Caki2 (cell line): ENCODE results near the gene MRC1. TPM values are rescaled to one million over a fixed set of nuclear protein-coding genes. Genes with fewer than 3 reads are reported as not detected.

Source experiments
- DNase-seq: peaks from one replicate; pipeline ENCODE4 v3.0.0-alpha.2; 2015; ENCODE audit warnings: low read depth
- in situ Hi-C: cut with HindIII; loops from 2 replicates; pipeline ENCODE4 v1.10.0; 2016; ENCODE audit warnings: low sequenced_read_pairs, low pct_unique_long_range_greater_than_20kb, mixed read lengths
- total RNA-seq: library from RNA; depleted of rRNA; stranded (reverse); fragments of >200 nt; shearing (Covaris generic); gene quantifications from 2 replicates; pipeline ENCODE4 v1.2.3, GENCODE V29; 2014; ENCODE audit warnings: low replicate concordance

MRC1 gene
- total RNA-seq, 1 experiment from 2014 or later, result not detected

- in situ Hi-C loops, result no loop called here
- no peak for DNase-seq
Observed at GRCh38 chr10:17833656-17834055, 24.5 kb downstream of the MRC1 start.

DNA sequence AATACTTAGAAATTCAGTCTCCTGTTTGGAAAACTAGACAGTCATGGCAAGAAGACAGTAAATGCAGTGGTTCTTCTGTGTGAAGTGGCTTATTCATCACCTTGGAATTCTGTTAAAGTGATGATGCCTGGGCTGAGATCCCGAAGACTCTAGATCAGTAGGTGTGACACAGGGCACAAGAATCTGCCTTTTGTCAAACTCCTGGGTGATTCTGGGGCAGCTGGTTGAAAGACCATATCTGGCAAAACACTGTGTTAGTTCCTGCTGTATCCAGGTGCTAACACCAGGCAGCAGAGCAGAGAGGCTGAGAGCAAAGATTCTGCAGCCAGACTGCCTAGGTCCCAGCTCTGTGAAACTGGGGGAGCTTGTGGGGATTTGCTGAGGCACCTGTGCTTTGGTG, 26.5 kb downstream of the MRC1 start:
- in situ Hi-C loops, result no loop called here
- peak; percentile 74 for DNase-seq

GRCh38 chr10:17836942-17837341, 27.8 kb downstream of the MRC1 start:
- DNase-seq, result no peak
- in situ Hi-C loops, result no loop called here

DNA sequence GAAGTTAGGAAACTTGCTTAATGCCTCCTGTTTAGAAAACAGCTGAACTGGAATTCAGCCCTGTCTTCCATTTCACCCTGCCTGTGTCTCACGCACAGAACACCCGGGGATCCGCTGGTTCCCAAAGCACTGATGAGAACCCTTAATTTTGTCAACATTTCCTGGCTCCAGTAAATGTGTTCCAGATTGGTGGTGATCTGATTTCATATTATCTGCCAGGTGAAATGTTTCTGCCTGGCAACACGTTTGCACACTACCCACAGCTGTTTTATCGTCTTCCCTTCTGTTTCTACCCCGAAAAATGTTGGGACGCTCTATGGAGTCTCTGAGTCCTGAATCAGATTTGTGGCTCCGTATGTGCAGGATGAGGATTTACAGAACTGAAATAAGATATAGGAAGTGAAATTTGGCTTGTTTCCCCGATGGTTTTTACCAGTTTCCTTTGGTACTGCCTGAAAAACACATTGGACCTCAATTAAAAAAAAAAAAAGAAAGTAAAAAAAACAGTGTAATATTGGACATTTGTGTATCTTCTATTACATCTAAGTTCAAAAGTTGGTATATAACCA, 29.0 kb downstream of the MRC1 start:
- in situ Hi-C loops, result no loop called here

GRCh38 chr10:17841050-17841449, 31.9 kb downstream of the MRC1 start:
- in situ Hi-C loops, result no loop called here
- DNase-seq, result no peak

More for the DNA sequence above, 29.0 kb downstream of the MRC1 start:
- DNase-seq, result no peak

DNA sequence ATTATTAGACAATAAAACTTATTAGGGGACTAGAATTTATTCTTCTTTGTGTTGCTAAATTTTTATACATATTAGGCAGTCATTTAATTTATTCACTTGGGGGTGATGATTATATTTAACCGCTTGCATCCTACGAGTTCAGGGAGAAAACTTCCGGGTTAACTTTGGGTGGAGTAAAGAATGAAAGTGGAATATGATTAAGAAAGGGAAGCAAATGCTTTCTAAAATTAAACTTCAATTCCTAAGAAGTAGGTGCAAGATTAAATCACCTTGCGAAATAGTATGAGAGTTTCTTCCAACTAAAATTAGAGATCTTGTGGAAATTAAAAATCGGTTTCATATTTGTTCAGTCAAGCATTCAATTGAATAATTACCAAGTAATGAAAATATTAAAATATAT, 33.5 kb downstream of the MRC1 start:
- DNase-seq, result no peak
- in situ Hi-C loops, result no loop called here

GRCh38 chr10:17847585-17848296, 38.6 kb downstream of the MRC1 start:
- DNase-seq, result peak; percentile 27
- in situ Hi-C loops, result no loop called here

- no peak for DNase-seq
- in situ Hi-C loops, result no loop called here
Observed at GRCh38 chr10:17848646-17849045, 39.5 kb downstream of the MRC1 start.

DNA sequence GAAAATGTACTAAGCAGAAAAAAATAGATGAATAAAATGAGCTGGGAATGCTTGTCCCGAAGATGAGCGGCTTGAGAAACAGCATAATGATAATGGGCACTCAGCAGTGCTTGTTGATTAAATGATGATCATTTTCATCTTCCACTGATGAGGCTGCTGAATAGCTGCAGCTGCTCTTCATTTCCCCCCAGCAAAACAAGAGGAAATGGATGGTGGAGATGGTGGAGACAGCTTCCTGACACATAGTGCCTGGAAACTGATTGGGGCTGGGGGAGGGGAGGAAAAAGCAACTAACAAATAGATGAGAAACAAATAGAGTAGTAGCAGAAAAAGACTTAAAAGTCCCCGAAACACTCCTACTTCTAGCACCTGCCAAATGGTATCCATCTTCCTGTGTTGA, 41.4 kb downstream of the MRC1 start:
- no peak for DNase-seq
- in situ Hi-C loops, result no loop called here

DNA sequence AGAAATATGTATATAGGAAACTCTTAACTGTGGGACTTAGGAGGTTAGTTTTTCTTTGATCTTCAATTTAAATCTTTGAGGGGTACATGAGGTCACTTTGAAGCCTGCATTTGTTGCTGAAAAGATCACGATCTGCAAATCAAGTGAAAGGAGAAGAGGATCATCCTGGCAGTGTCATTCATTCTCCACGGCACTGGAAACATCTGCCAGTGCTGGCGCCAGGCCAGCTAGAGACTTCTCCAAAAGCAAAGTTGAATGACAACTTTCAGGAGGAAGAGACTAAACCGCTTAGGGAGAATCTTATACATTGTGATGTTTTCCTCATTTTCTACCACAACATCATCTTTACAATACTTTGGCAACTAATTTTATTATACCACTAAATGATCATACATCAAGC, 42.5 kb downstream of the MRC1 start:
- in situ Hi-C loops, result no loop called here
- DNase-seq, result no peak

DNA sequence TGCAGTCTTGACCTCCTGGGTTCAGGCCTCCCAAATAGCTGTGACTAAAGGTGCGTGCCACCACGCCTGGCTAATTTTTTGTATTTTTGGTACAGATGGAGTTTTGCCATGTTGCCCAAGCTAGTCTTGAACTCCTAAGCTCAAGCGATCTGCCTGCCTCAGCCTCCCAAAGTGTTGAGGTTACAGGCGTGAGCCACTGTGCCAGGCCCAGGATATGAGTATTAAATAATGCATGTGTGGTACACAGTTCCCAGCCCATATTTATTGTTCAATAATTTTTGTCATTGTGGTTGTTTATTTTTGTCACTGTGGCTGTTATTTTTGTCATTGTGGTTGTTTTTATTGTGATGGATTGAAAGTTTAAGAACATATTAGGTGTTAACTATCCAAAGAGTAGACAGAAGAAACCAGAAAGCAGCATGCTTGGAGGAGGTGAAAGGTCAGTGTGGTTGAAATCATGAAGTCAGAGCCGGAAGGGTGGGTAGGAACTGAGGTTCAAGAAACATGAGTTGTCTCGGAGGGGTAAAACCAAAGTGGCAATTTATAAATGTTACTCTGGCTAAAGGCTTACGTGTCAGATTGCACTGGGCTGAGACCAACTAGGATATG, 45.0 kb downstream of the MRC1 start:
- DNase-seq, result no peak
- in situ Hi-C loops, result no loop called here

GRCh38 chr10:17857040-17857439, 47.9 kb downstream of the MRC1 start:
- in situ Hi-C loops, result no loop called here
- DNase-seq, result no peak

DNA sequence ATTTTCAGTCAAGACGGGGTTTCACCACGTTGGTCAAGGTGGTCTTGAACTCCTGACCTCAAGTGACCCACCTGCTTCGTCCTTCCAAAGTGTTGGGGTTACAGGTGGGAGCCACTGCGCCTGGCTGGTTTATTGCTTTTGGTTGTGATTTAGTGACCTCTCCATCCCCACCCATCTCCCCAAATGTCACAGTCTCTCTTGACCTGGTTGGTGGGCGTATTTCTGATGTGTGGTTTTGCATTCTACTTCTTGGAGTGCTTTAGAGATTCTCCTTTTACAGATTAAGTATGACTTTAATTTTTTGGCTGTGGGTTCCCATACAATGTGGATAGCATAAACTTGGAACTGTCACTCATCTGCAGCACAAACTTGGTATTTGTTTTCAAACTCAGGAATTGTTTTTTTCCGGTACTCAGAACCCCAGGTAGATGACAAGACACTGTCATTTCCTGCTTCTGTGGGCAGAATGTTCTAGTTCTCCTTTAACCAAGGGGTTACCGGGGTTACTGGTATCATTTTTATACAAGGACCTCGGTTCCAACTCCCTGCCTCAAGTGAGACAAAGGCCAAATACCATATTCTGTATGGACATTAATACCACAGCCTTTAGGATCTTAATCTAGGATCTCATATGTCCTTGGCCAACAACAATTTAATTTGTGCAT, 50.5 kb downstream of the MRC1 start:
- in situ Hi-C loops, result no loop called here
- no peak for DNase-seq

DNA sequence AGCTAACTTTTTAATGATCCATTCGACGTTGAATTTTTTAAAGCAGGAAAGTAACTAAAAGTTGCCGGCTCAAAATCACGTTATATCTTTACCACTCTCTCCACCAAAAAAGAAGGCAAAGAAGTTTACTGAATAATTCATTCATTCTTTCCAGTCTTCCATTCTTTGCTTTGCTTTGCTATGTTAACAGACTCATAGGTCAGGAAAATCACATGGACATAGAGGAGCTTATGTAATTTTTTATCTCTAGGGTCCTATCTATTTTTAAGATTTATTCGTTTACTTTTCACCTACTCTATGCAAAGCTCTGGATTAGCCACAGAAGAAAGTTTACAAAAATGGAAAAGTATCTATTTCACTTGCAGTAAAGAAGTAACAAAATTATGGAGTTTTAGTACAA, 52.6 kb downstream of the MRC1 start:
- DNase-seq, result no peak
- in situ Hi-C loops, result no loop called here

GRCh38 chr10:17865351-17865750, 56.2 kb downstream of the MRC1 start:
- DNase-seq, result no peak
- in situ Hi-C loops, result no loop called here

DNA sequence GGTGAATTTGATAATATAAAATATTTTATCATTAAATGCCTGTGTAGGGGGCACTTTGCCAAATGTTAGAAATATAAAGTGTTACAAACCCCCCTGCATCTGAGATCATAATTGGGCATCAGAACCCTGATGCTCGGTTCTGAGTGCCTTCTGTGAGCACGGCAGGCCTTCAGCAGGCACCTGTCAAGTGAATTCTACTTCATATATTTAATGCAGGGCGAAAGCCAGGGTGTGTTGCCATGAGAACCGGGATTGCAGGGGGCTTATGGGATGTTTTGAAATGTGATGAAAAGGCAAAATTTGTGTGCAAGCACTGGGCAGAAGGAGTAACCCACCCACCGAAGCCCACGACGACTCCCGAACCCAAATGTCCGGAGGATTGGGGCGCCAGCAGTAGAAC, 57.2 kb downstream of the MRC1 start:
- in situ Hi-C loops, result no loop called here
- DNase-seq, result no peak

GRCh38 chr10:17867056-17867455, 57.9 kb downstream of the MRC1 start:
- in situ Hi-C loops, result no loop called here
- DNase-seq, result no peak

GRCh38 chr10:17871036-17871435, 61.9 kb downstream of the MRC1 start:
- DNase-seq, result no peak
- in situ Hi-C loops, result no loop called here
